Central memory CD4-positive, alpha-beta T cell (primary cell): ENCODE measurements around the gene TBL1XR1.

Source experiments
- DNase-seq: peaks from one replicate; pipeline ENCODE4 v3.0.0; 2022

Gene TBL1XR1

GRCh38 chr3:177058648-177059047 is 138.6 kb downstream of the TBL1XR1 start:
- no peak for DNase-seq

GRCh38 chr3:177057768-177058167 is 139.5 kb downstream of the TBL1XR1 start:
- peak; percentile 20 for DNase-seq

GRCh38 chr3:177056927-177057326 is 140.4 kb downstream of the TBL1XR1 start:
- no peak for DNase-seq

- DNase-seq = no peak
These were observed 141.4 kb downstream of the TBL1XR1 start for GRCh38 chr3:177055605-177056571.

GRCh38 chr3:177053107-177053506 is 144.2 kb downstream of the TBL1XR1 start:
- no peak for DNase-seq

GRCh38 chr3:177051411-177051810 is 145.9 kb downstream of the TBL1XR1 start:
- DNase-seq = no peak

GRCh38 chr3:177050501-177051237 is 146.6 kb downstream of the TBL1XR1 start:
- DNase-seq = peak; percentile 49

GRCh38 chr3:177045767-177046166 is 151.5 kb downstream of the TBL1XR1 start:
- no peak for DNase-seq

GRCh38 chr3:177045222-177045621 is 152.1 kb downstream of the TBL1XR1 start:
- no peak for DNase-seq

- DNase-seq = no peak
These were observed 155.3 kb downstream of the TBL1XR1 start for GRCh38 chr3:177041730-177042551.

GRCh38 chr3:177041021-177041729 is 156.1 kb downstream of the TBL1XR1 start:
- no peak for DNase-seq

GRCh38 chr3:177039490-177040274 is 157.6 kb downstream of the TBL1XR1 start:
- no peak for DNase-seq

- DNase-seq = no peak
These were observed 160.0 kb downstream of the TBL1XR1 start for GRCh38 chr3:177037241-177037640.

GRCh38 chr3:177035676-177036075 is 161.6 kb downstream of the TBL1XR1 start:
- DNase-seq = no peak

GRCh38 chr3:177034832-177035475 is 162.3 kb downstream of the TBL1XR1 start:
- DNase-seq = no peak

GRCh38 chr3:177026505-177027277 is 170.6 kb downstream of the TBL1XR1 start:
- DNase-seq = no peak

- DNase-seq = no peak
These were observed 181.4 kb downstream of the TBL1XR1 start for GRCh38 chr3:177015881-177016280.

- DNase-seq = no peak
These were observed 183.5 kb downstream of the TBL1XR1 start for GRCh38 chr3:177013681-177014280.

- no peak for DNase-seq
These were observed 191.4 kb downstream of the TBL1XR1 start for GRCh38 chr3:177005718-177006405.
